Adrenal gland (tissue), 12 donors: ENCODE measurements around the gene ZCCHC14. TPM values are rescaled to one million over a fixed set of nuclear protein-coding genes. Genes with fewer than 3 reads are reported as not detected.

ENCODE experiments used
- DNase-seq, 7 donors: peaks; one replicate each; pipeline ENCODE4 v3.0.0-alpha.2; 2019 to 2020
- H3K27ac ChIP-seq, 5 donors: fragments of 200-600 bp; sonication (generic) in 4 of 5; 1 replicate in 3 of 5; 2 replicates in 2 of 5; pipeline versions ENCODE4 v1.5.1 to v1.8.0; 2016 to 2020; ENCODE audit warnings: mild to moderate bottlenecking in 1 of 5
- H3K27me3 ChIP-seq: fragments of 200-600 bp; 2 replicates; pipeline ENCODE4 v1.8.0; 2021
- H3K36me3 ChIP-seq, 2 donors: fragments of 200-600 bp; replicated peaks in 1 of 2; 1 replicate in 1 of 2; 2 replicates in 1 of 2; pipeline versions ENCODE4 v1.5.1 to v1.8.0; 2018 to 2022
- H3K4me1 ChIP-seq, 2 donors: fragments of 200-600 bp; replicated peaks in 1 of 2; 1 replicate in 1 of 2; 2 replicates in 1 of 2; pipeline versions ENCODE4 v1.5.1 to v1.8.0; 2018 to 2021
- H3K4me3 ChIP-seq, 4 donors: fragments of 200-600 bp; sonication (generic) in 3 of 4; one replicate each; pipeline ENCODE4 v1.5.1; 2016 to 2018
- H3K9me3 ChIP-seq, 3 donors: fragments of 200-600 bp; sonication (generic) in 1 of 3; replicated peaks in 1 of 3; 1 replicate in 2 of 3; 2 replicates in 1 of 3; pipeline versions ENCODE4 v1.5.1 to v1.8.0; 2016 to 2021
- POLR2A ChIP-seq, 2 donors: fragments of 450-650 bp; IDR thresholded peaks; one replicate each; pipeline ENCODE4 v1.6.1; 2017; ENCODE audit warnings: antibody characterized with exemption in 2 of 2, mild to moderate bottlenecking in 2 of 2, moderate library complexity in 1 of 2
- WGBS, 4 donors: extraction: QIAGEN DNeasy Blood & Tissue Kit in 2 of 4; methylation state at CpG; one replicate each; pipeline versions ENCODE4 v1.1.5 to v1.1.7; 2013 to 2017; 5-methylcytosine and 5-hydroxymethylcytosine counted together
- intact Hi-C, 2 donors: fragments of 100-400 bp; cut with DNase I; formaldehyde crosslinking; loops; one replicate each; pipeline versions ENCODE4 v1.14.1 to v1.15.0; 2022 to 2023
- polyA plus RNA-seq, 3 donors: library from polyadenylated mRNA; stranded (reverse); fragments of 200-250 nt in 2 of 3; fragments of 350-450 nt in 1 of 3; fragmentation: Illumina TruSeq in 1 of 3; extraction: RNeasy Lipid Tissue Mini Kit (QIAGEN cat#74804) in 1 of 3; gene quantifications; one replicate each; pipeline ENCODE4 v1.2.3, GENCODE V29; 2013 to 2014
- total RNA-seq, 9 donors: library from RNA; depleted of rRNA in 4 of 9; stranded (reverse); fragments of >200 nt in 4 of 9; fragments of 120-200 nt in 1 of 9; fragmentation: NEBNext Ultra II Directional in 1 of 9; extraction: Animal tissue kit (Norgen Biotek cat#: 25700) in 1 of 9; gene quantifications; one replicate each; pipeline versions ENCODE4 v1.1.0 to v1.2.4, GENCODE V29; 2013 to 2023
- TF ChIP-seq, protein P1 (sequence below), 6 experiments: fragments of 450-650 bp in 4 of 6; fragments of 200-600 bp in 2 of 6; sonication (generic) in 1 of 6; IDR thresholded peaks; 1 replicate in 5 of 6; 2 replicates in 1 of 6; pipeline versions ENCODE4 v1.5.1 to v1.8.0; 2016 to 2021; ENCODE audit warnings: antibody characterized with exemption in 6 of 6, mild to moderate bottlenecking in 2 of 6, moderate library complexity in 1 of 6
- donor health status: healthy with polysubstance abuse.
- donor health status: Bipolar disorder and iron deficiency.
- donor health status: DM: yes; HTN: yes; CAD: no.
- donor health status: DM: no; HTN: no; CAD: no.
- donor health status: DM: no; HTN: no; CAD: no.
- donor health status: DM: yes; HTN: yes; CAD: no.

ZCCHC14 gene
- total and polyA plus RNA-seq, 12 donors: 10.6 to 49.8 (median 28.7) TPM

- Histone ChIP-seq H3K36me3 (peaks cover 0 to 13% of the 10 kb centered on the region in 2 donors), H3K27me3 (no peaks in the 10 kb centered on the region), H3K4me3 (no peak overlapping the region), H3K4me1 (peaks cover 18 to 42% of the 10 kb centered on the region in 2 donors), H3K27ac (peak overlapping the region in 4 of 5 donors; percentile 16 to 79 (median 64)), H3K9me3 (no peaks in the 10 kb centered on the region)
- peak in 5 of 7 donors; percentile 37 to 61 (median 56) for DNase-seq
- 47 to 52% (median 50%) methylated on average over 26 to 29 of the region's 29 CpGs for WGBS, 4 donors
- no peak for TF ChIP-seq POLR2A (IDR thresholded peaks at IDR 0.05)
- TF ChIP-seq, protein P1, sequence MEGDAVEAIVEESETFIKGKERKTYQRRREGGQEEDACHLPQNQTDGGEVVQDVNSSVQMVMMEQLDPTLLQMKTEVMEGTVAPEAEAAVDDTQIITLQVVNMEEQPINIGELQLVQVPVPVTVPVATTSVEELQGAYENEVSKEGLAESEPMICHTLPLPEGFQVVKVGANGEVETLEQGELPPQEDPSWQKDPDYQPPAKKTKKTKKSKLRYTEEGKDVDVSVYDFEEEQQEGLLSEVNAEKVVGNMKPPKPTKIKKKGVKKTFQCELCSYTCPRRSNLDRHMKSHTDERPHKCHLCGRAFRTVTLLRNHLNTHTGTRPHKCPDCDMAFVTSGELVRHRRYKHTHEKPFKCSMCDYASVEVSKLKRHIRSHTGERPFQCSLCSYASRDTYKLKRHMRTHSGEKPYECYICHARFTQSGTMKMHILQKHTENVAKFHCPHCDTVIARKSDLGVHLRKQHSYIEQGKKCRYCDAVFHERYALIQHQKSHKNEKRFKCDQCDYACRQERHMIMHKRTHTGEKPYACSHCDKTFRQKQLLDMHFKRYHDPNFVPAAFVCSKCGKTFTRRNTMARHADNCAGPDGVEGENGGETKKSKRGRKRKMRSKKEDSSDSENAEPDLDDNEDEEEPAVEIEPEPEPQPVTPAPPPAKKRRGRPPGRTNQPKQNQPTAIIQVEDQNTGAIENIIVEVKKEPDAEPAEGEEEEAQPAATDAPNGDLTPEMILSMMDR (IDR thresholded peaks at IDR 0.05): no peak
- intact Hi-C loops: no loop called here
Observed at GRCh38 chr16:87436225-87437172, 56.3 kb downstream of the ZCCHC14 start.

- intact Hi-C loops: no loop called here
- DNase-seq: no peak
- no peaks in the 10 kb centered on the region for H3K27me3 ChIP-seq
- 56 to 67% (median 62%) methylated on average over 11 to 23 of the region's 23 CpGs for WGBS, 4 donors
- H3K36me3 ChIP-seq: peaks cover 0 to 15% of the 10 kb centered on the region in 2 donors
- H3K4me3 ChIP-seq: no peak overlapping the region
- H3K4me1 ChIP-seq: peaks cover 19 to 43% of the 10 kb centered on the region in 2 donors
- H3K9me3 ChIP-seq: no peaks in the 10 kb centered on the region
- H3K27ac ChIP-seq: peak overlapping the region in 4 of 5 donors; percentile 16 to 79 (median 64)
- TF ChIP-seq POLR2A (IDR thresholded peaks at IDR 0.05): peak in 1 of 2 donors; percentile 17
- TF ChIP-seq, protein P1 (IDR thresholded peaks at IDR 0.05): no peak
Observed at GRCh38 chr16:87435372-87436224, 57.2 kb downstream of the ZCCHC14 start.

DNA sequence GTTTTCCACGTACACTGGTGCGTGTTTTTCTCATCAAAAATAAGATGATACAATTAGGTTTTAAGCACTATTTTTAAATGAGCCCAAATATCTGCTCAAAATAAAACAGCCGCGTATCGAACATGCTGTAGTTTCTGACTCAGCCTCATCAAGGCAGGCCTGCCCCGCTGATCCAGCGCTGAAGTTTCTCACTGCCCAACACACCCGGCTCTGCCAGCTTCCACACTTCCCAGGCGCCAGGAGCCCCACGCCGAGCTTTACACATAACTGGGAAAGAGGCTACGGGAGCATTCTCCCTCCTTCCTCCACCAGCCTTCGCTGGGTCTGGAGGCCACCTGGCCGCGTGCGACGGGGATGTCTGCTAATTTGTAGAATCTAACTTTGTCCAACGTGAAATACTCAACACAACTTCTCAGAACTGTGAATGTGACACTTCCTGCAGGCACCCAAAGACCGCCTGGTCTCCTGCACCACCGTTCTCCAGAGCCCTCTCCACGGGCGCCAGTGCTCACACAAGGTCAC, 58.6 kb downstream of the ZCCHC14 start:
- TF ChIP-seq, protein P1 (IDR thresholded peaks at IDR 0.05): no peak
- no peak for TF ChIP-seq POLR2A (IDR thresholded peaks at IDR 0.05)
- intact Hi-C loops: no loop called here
- peaks cover 0 to 24% of the 10 kb centered on the region in 2 donors for H3K36me3 ChIP-seq
- H3K27me3 ChIP-seq: no peaks in the 10 kb centered on the region
- no peak for DNase-seq
- H3K27ac ChIP-seq: no peak overlapping the region
- whole genome bisulfite sequencing, 4 donors: 91 to 93% (median 92%) methylated on average over 19 to 22 of the region's 22 CpGs
- peaks cover 19 to 37% of the 10 kb centered on the region in 2 donors for H3K4me1 ChIP-seq
- H3K4me3 ChIP-seq: no peak overlapping the region
- H3K9me3 ChIP-seq: no peaks in the 10 kb centered on the region
